Activated B cell treated with CpG ODN at 0.5 μM for 24 hours (primary cell): ENCODE measurements around the gene CCL21. TPM values are rescaled to one million over a fixed set of nuclear protein-coding genes. Genes with fewer than 3 reads are reported as not detected.

Source experiments
- ATAC-seq: fragments of 200-7000 bp; cut with Tn5 transposase; one replicate; pipeline ENCODE4 v1.10.0; 2021; ENCODE audit warnings: low read depth, mild to moderate bottlenecking, moderate library complexity
- CTCF ChIA-PET: fragments of 350-600 bp; sonication (Branson Sonifier 250); formaldehyde crosslinking; loops from one replicate; lab custom pipeline; 2021; ENCODE audit warnings: antibody characterized with exemption; lab: Charles Lee
- POLR2A ChIA-PET: fragments of 350-600 bp; sonication (Branson Sonifier 250); formaldehyde crosslinking; loops from one replicate; lab custom pipeline; 2021; ENCODE audit warnings: antibody characterized with exemption; lab: Charles Lee
- DNase-seq: peaks from one replicate; pipeline ENCODE4 v3.0.0; 2022
- H3K27ac Mint-ChIP-seq: one replicate; pipeline ENCODE4 v1.8.0; 2020; ENCODE audit warnings: mixed read lengths
- H3K27me3 Mint-ChIP-seq: one replicate; pipeline ENCODE4 v1.8.0; 2021; ENCODE audit warnings: mixed read lengths
- H3K36me3 Mint-ChIP-seq: one replicate; pipeline ENCODE4 v1.8.0; 2021; ENCODE audit warnings: low read depth, mixed read lengths
- H3K4me1 Mint-ChIP-seq: one replicate; pipeline ENCODE4 v1.8.0; 2021; ENCODE audit warnings: mixed read lengths
- H3K4me3 Mint-ChIP-seq: one replicate; pipeline ENCODE4 v1.8.0; 2020; ENCODE audit warnings: mild to moderate bottlenecking, mixed read lengths
- H3K9me3 Mint-ChIP-seq: one replicate; pipeline ENCODE4 v1.8.0; 2020; ENCODE audit warnings: mixed read lengths
- CTCF ChIP-seq: fragments of 200-600 bp; IDR thresholded peaks from one replicate; pipeline ENCODE4 v1.8.0; 2022; ENCODE audit warnings: antibody characterized with exemption, mild to moderate bottlenecking
- intact Hi-C: fragments of 100-400 bp; cut with micrococcal nuclease; formaldehyde crosslinking; loops from one replicate; pipeline ENCODE4 v1.15.1; 2024
- total RNA-seq: library from RNA; stranded (reverse); gene quantifications from 2 replicates; pipeline ENCODE4 v1.2.3, GENCODE V29; 2022

The CCL21 gene
- total RNA-seq, 1 donor from 2014 or later = not detected

DNA sequence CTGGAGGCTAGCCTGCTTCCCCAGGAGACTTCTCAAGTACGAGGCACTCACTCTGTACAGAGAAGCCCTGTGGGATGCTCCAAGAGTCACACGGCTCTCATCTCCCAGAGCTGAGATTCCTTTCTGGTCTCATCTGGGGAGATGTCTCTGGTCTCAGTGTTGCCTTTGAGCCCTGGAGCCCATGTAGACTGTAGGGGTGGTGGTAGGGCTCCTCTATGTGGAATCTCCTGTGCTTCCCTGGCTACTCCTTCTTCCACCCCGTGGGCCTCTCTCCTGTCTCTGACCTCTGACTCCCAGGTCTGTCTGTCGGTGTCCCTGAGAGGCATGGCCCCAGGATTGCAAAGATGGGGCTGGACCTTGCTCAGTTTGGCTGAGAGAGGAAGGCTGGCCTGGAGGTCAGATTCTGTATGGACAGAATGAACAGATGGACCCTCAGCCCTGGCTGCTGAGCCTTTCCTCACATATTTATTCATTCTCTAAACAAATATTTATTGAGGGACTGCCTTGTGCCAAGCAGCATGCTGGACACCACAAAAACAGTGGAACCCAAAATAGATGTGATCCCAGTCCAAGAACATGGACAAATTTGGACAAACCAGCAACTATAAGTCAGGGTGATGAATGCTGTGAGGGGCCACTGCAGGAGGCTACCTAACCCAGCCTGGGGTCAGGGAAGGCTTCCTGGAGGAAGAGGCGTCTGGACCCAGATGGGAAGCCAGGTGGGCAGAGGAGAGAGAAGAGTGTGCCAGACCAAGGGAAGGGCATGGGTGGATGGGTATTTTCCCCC is 21.4 kb downstream of the CCL21 start:
- Mint-ChIP-seq H3K4me1 (peaks cover 4% of the 10 kb centered on the region), H3K4me3 (no peak overlapping the region), H3K27me3 (peaks cover 8% of the 10 kb centered on the region), H3K36me3 (no peaks in the 10 kb centered on the region), H3K9me3 (no peaks in the 10 kb centered on the region), H3K27ac (no peak overlapping the region)
- TF ChIP-seq CTCF = no peak
- no peak for DNase-seq
- ATAC-seq = no peak
- POLR2A ChIA-PET = no interaction called here
- CTCF ChIA-PET = no interaction called here
- intact Hi-C loops = no loop called here

GRCh38 chr9:34687276-34688030 is 22.5 kb downstream of the CCL21 start:
- TF ChIP-seq CTCF = no peak
- CTCF ChIA-PET = interaction anchor here (0.6 kb wide), 1 partner anchor 15 kb away, joined by 3 read pairs; no protein-coding TSS in a partner anchor

GRCh38 chr9:34686732-34687131 is 23.2 kb downstream of the CCL21 start:
- ATAC-seq (no peak), DNase-seq (no peak)
- peaks cover 8% of the 10 kb centered on the region for H3K27me3 Mint-ChIP-seq
- CTCF ChIA-PET = interaction anchor here (1.2 kb wide), 1 partner anchor 11 kb away, joined by 3 read pairs; no protein-coding TSS in a partner anchor
- H3K27ac Mint-ChIP-seq = no peak overlapping the region
- no peak for TF ChIP-seq CTCF
- H3K9me3 Mint-ChIP-seq = no peaks in the 10 kb centered on the region
- intact Hi-C loops = no loop called here
- no peaks in the 10 kb centered on the region for H3K36me3 Mint-ChIP-seq
- peaks cover 4% of the 10 kb centered on the region for H3K4me1 Mint-ChIP-seq
- POLR2A ChIA-PET = no interaction called here
- H3K4me3 Mint-ChIP-seq = no peak overlapping the region

More at GRCh38 chr9:34687276-34688030, 22.5 kb downstream of the CCL21 start:
- Mint-ChIP-seq H3K27me3 (peaks cover 8% of the 10 kb centered on the region), H3K4me1 (peaks cover 4% of the 10 kb centered on the region), H3K9me3 (no peaks in the 10 kb centered on the region), H3K36me3 (no peaks in the 10 kb centered on the region), H3K4me3 (no peak overlapping the region), H3K27ac (no peak overlapping the region)
- intact Hi-C loops = no loop called here
- POLR2A ChIA-PET = no interaction called here
- no peak for ATAC-seq
- no peak for DNase-seq

GRCh38 chr9:34686231-34686630 is 23.7 kb downstream of the CCL21 start:
- Mint-ChIP-seq H3K27me3 (peaks cover 8% of the 10 kb centered on the region), H3K36me3 (no peaks in the 10 kb centered on the region)

More at GRCh38 chr9:34686231-34686630, 23.7 kb downstream of the CCL21 start:
- DNase-seq = no peak
- TF ChIP-seq CTCF = no peak
- Mint-ChIP-seq H3K4me1 (peaks cover 4% of the 10 kb centered on the region), H3K27ac (no peak overlapping the region), H3K9me3 (no peaks in the 10 kb centered on the region), H3K4me3 (no peak overlapping the region)
- POLR2A ChIA-PET = no interaction called here
- no peak for ATAC-seq
- intact Hi-C loops = no loop called here
- CTCF ChIA-PET = interaction anchor here (1.2 kb wide), 1 partner anchor 11 kb away, joined by 3 read pairs; no protein-coding TSS in a partner anchor
